IMR-90 (cell line): ENCODE results near the gene ITM2C. TPM values are rescaled to one million over a fixed set of nuclear protein-coding genes. Genes with fewer than 3 reads are reported as not detected.

Source experiments
- ATAC-seq: fragments of 200-7000 bp; cut with Tn5 transposase; 2 replicates; pipeline ENCODE4 v1.9.1; 2020; ENCODE audit warnings: low read depth, mild to moderate bottlenecking, moderate library complexity
- BruUV-seq: library from RNA; stranded (reverse); fragments of 400-500 nt; replicated peaks from 2 replicates; lab custom pipeline; 2021; lab: Mats Ljungman, UMichigan
- CTCF ChIA-PET: fragments of 300-600 bp; formaldehyde crosslinking; extraction: SDS; loops from one replicate; lab custom pipeline; 2021; ENCODE audit warnings: antibody characterized with exemption; lab: Yijun Ruan, JAX
- POLR2A ChIA-PET: fragments of 300-600 bp; sonication (Branson Sonifier 250); formaldehyde crosslinking; loops from one replicate; lab custom pipeline; 2022; ENCODE audit warnings: antibody characterized with exemption; ENCODE audit not compliant: unreplicated experiment; lab: Charles Lee
- DNase-seq: peaks from one replicate; pipeline ENCODE4 v3.0.0; 2013
- H2AFZ ChIP-seq: replicated peaks from 2 replicates; pipeline ENCODE3; 2013; ENCODE audit warnings: low read length, mild to moderate bottlenecking; ENCODE audit not compliant: poor library complexity
- H2AK5ac ChIP-seq: 2 replicates; pipeline ENCODE4 v1.6.1; 2013; ENCODE audit warnings: low read depth, low read length, inconsistent platforms
- H2AK9ac ChIP-seq: replicated peaks from 2 replicates; pipeline ENCODE3; 2013; ENCODE audit warnings: mild to moderate bottlenecking, low read depth, low read length, moderate library complexity; ENCODE audit not compliant: poor library complexity
- H2BK120ac ChIP-seq: 2 replicates; pipeline ENCODE4 v1.6.1; 2013; ENCODE audit warnings: low read depth, low read length, inconsistent platforms
- H2BK15ac ChIP-seq: 3 replicates; pipeline ENCODE4 v1.6.1; 2013; ENCODE audit warnings: low read depth, low read length, inconsistent platforms
- H2BK20ac ChIP-seq: 2 replicates; pipeline ENCODE4 v1.6.1; 2013; ENCODE audit warnings: low read depth, mild to moderate bottlenecking, inconsistent platforms, low read length, moderate library complexity
- H2BK5ac ChIP-seq: 2 replicates; pipeline ENCODE4 v1.6.1; 2013; ENCODE audit warnings: mild to moderate bottlenecking, low read depth, low read length, inconsistent platforms; ENCODE audit not compliant: poor library complexity, severe bottlenecking
- H3K14ac ChIP-seq: replicated peaks from 2 replicates; pipeline ENCODE4 v1.6.1; 2013; ENCODE audit warnings: low read depth, low read length, inconsistent platforms
- H3K18ac ChIP-seq: 2 replicates; pipeline ENCODE4 v1.6.1; 2013; ENCODE audit warnings: low read depth, low read length, control low read depth
- H3K23ac ChIP-seq: 2 replicates; pipeline ENCODE4 v1.6.1; 2013; ENCODE audit warnings: low read depth, low read length, inconsistent platforms
- H3K27ac ChIP-seq: 2 replicates; pipeline ENCODE4 v1.5.1; 2013; ENCODE audit warnings: mild to moderate bottlenecking, control low read depth, low read length; ENCODE audit not compliant: insufficient read depth
- H3K27me3 ChIP-seq: 2 replicates; pipeline ENCODE4 v1.6.1; 2013; ENCODE audit warnings: low read length; ENCODE audit not compliant: control insufficient read depth, insufficient read depth
- H3K36me3 ChIP-seq: 2 replicates; pipeline ENCODE4 v1.6.1; 2013; ENCODE audit warnings: low read length, mixed read lengths; ENCODE audit not compliant: control insufficient read depth, insufficient read depth
- H3K4ac ChIP-seq: 2 replicates; pipeline ENCODE4 v1.6.1; 2013; ENCODE audit warnings: low read depth, low read length, inconsistent platforms
- H3K4me1 ChIP-seq: 2 replicates; pipeline ENCODE4 v1.6.1; 2013; ENCODE audit warnings: low read length, mixed read lengths; ENCODE audit not compliant: control insufficient read depth, insufficient read depth
- H3K4me2 ChIP-seq: 2 replicates; pipeline ENCODE4 v1.6.1; 2013; ENCODE audit warnings: low read depth, mild to moderate bottlenecking, control low read depth, low read length, moderate library complexity
- H3K4me3 ChIP-seq: 2 replicates; pipeline ENCODE4 v1.5.1; 2013; ENCODE audit warnings: low read depth, mild to moderate bottlenecking, control low read depth, low read length, moderate library complexity; ENCODE audit not compliant: insufficient read depth
- H3K56ac ChIP-seq: 2 replicates; pipeline ENCODE4 v1.6.1; 2013; ENCODE audit warnings: low read length, inconsistent platforms; ENCODE audit not compliant: insufficient read depth; ENCODE audit errors: extremely low read depth
- H3K79me1 ChIP-seq, 2 experiments: 2 replicates each; pipeline ENCODE4 v1.6.1; 2013; ENCODE audit warnings: low read length in 2 of 2, inconsistent platforms in 1 of 2, low read depth in 1 of 2
- H3K9ac ChIP-seq: 2 replicates; pipeline ENCODE4 v1.6.1; 2013; ENCODE audit warnings: low read depth, low read length, control low read depth
- H3K9me1 ChIP-seq: 2 replicates; pipeline ENCODE4 v1.6.1; 2013; ENCODE audit warnings: low read length, inconsistent platforms; ENCODE audit not compliant: insufficient read depth
- H3K9me3 ChIP-seq: 2 replicates; pipeline ENCODE4 v1.6.1; 2013; ENCODE audit warnings: low read length; ENCODE audit not compliant: control insufficient read depth, insufficient read depth
- H4K20me1 ChIP-seq: 2 replicates; pipeline ENCODE4 v1.6.1; 2013; ENCODE audit warnings: low read length, inconsistent platforms; ENCODE audit not compliant: insufficient read depth
- H4K5ac ChIP-seq: 2 replicates; pipeline ENCODE4 v1.6.1; 2013; ENCODE audit warnings: mild to moderate bottlenecking, low read depth, low read length, control low read depth
- H4K8ac ChIP-seq, 2 experiments: 2 replicates each; pipeline ENCODE4 v1.6.1; 2013; ENCODE audit warnings: low read depth in 2 of 2, low read length in 2 of 2, control low read depth in 1 of 2, inconsistent platforms in 1 of 2
- H4K91ac ChIP-seq: 2 replicates; pipeline ENCODE4 v1.6.1; 2013; ENCODE audit warnings: low read depth, low read length, inconsistent platforms; ENCODE audit not compliant: insufficient read depth
- RCOR1 ChIP-seq: IDR thresholded peaks from 2 replicates; pipeline ENCODE4 v1.6.1; 2012; ENCODE audit warnings: mild to moderate bottlenecking, low read length, improper control_type of control experiment; ENCODE audit not compliant: insufficient replicate concordance
- WGBS, 2 experiments: methylation state at CpG; one replicate each; pipeline versions ENCODE4 v1.1.5 to v1.1.7; 2013; ENCODE audit warnings: missing lambda C conversion rate in 2 of 2; ENCODE audit not compliant: insufficient read length in 1 of 2; ENCODE audit errors: extremely low coverage in 2 of 2; 5-methylcytosine and 5-hydroxymethylcytosine counted together
- dilution Hi-C: fragments of 300-500 bp; cut with HindIII; formaldehyde crosslinking; loops from one replicate; pipeline ENCODE4 v1.14.3; 2018; ENCODE audit warnings: low sequenced_read_pairs; ENCODE audit not compliant: unreplicated experiment
- in situ Hi-C: fragments of 300-500 bp; cut with MboI; formaldehyde crosslinking; loops from 3 replicates; pipeline ENCODE4 v1.14.3; 2019; ENCODE audit warnings: low sequenced_read_pairs, inconsistent platforms, mixed read lengths
- intact Hi-C: fragments of 100-400 bp; cut with micrococcal nuclease; formaldehyde crosslinking; loops from 2 replicates; pipeline ENCODE4 v1.10.0; 2022
- polyA plus RNA-seq, 3 experiments: library from polyadenylated mRNA; depleted of rRNA; stranded (reverse); fragments of >200 nt; gene quantifications; 2 replicates each; pipeline ENCODE4 v1.2.3, GENCODE V29; 2012; ENCODE audit warnings: low replicate concordance in 1 of 3
- total RNA-seq: library from RNA; depleted of rRNA; stranded (reverse); fragments of >200 nt; gene quantifications from 2 replicates; pipeline ENCODE4 v1.2.3, GENCODE V29; 2012

Gene ITM2C
- total and polyA plus RNA-seq, 2 of the 4 experiments (the other 2 are of a cell fraction) = 46.8 to 274 TPM

DNA sequence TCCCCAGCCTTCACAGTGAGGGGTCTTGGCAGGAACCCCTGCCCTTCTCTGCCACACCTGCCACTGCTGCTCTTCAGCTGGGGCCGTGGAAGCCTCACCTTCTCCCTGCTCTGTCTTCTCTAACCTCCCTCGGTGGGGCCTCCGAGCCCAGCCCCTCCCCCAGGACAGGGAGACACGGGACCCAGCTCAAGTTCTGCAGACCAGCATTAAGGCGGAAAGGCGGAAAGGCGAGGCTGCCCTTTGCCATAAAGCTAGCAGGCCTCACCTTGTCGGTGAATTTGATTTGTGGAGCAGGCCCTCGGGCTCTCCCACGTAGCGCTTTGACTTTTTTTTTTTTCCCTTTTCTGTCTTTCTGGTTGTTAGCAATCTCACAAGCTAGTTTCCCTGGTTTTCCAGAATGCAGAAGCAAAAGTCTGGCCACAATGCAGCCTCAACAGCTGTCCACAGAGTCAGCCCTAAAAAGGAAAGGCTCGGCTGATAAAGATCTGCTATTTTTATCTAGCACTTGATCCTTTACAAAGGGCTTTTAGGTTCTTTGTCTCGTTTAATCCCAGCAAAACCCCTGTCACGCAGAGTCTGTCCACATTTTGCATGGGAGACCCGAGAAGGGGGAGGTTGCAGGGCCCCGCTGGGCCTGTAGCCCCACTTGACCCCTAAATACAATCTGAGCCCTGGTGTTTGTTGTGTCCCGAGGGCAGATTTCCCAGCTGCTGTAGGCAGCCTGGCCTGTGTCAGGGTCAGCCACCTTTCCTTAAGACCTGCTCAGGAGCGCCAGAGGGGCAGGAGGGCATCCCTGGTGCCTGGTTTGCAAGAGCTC lies 6.0 kb downstream of the ITM2C start:
- Histone ChIP-seq H3K14ac (no peak overlapping the region), H3K18ac (no peak overlapping the region), H2AK5ac (no peak overlapping the region), H2BK120ac (no peak overlapping the region), H4K5ac (no peak overlapping the region), H3K4ac (no peak overlapping the region), H2BK15ac (no peak overlapping the region), H4K91ac (no peak overlapping the region), H2AK9ac (no peak overlapping the region), H3K4me1 (peaks cover 12% of the 10 kb centered on the region; the same call in 1 of the 2 replicates), H2BK20ac (no peak overlapping the region), H3K4me3 (no peak overlapping the region), H3K79me1 (peaks cover 3 to 36% of the 10 kb centered on the region in 2 experiments; a peak in 3 of 4 replicates), H2BK5ac (no peak overlapping the region), H3K27ac (no peak overlapping the region), H4K8ac (no peak overlapping the region), H4K20me1 (peaks cover 33% of the 10 kb centered on the region), H3K9me3 (no peaks in the 10 kb centered on the region), H3K27me3 (no peaks in the 10 kb centered on the region), H3K23ac (no peak overlapping the region), H2AFZ (no peak overlapping the region), H3K56ac (no peak overlapping the region), H3K36me3 (peaks cover 6% of the 10 kb centered on the region; the same call in 1 of the 2 replicates), H3K9ac (no peak overlapping the region), H3K4me2 (no peak overlapping the region), H3K9me1 (peaks cover 2% of the 10 kb centered on the region; the same call in 1 of the 2 replicates)
- no TSS peak for BruUV-seq
- intact Hi-C loops = no loop called here
- CTCF ChIA-PET = no interaction called here
- WGBS, 2 experiments = 85% methylated on average over 6 of the region's 18 CpGs; no CpG with 5 or more reads in 1 of the 2 experiments
- no peak for TF ChIP-seq RCOR1
- dilution Hi-C loops = no loop called here
- in situ Hi-C loops = no loop called here
- DNase-seq (no peak), ATAC-seq (no peak)
- POLR2A ChIA-PET = no interaction called here
